HG03342 (cell line): ENCODE measurements around the gene SCN4B.
"Not testable (repeated sequence)": the region's sequence is repeated elsewhere in the genome, so short reads cannot be mapped to it uniquely, and the experiment has no call there.

Experiments
- ATAC-seq: cut with Tn5 transposase; IDR thresholded peaks from one replicate; pipeline ENCODE4 v1.9.1; 2021; ENCODE audit warnings: mild to moderate bottlenecking, moderate library complexity; ENCODE audit not compliant: unreplicated experiment

SCN4B gene

GRCh38 chr11:118152552-118153471 is at the start of gene SCN4B:
SCN4B (minus strand) TSS chr11:118152823; CDS start chr11:118152673, 150 bp downstream.
- no peak for ATAC-seq

GRCh38 chr11:118201966-118202365 is 49.3 kb upstream of the SCN4B start:
- ATAC-seq: no peak

- no peak for ATAC-seq
Observed at GRCh38 chr11:118200901-118201680, 48.5 kb upstream of the SCN4B start.

- ATAC-seq: no peak
Observed at GRCh38 chr11:118200497-118200896, 47.9 kb upstream of the SCN4B start.

- ATAC-seq: no peak
Observed at GRCh38 chr11:118199135-118199534, 46.5 kb upstream of the SCN4B start.

- no peak for ATAC-seq
Observed at GRCh38 chr11:118198370-118198769, 45.7 kb upstream of the SCN4B start.

- no peak for ATAC-seq
Observed at GRCh38 chr11:118194835-118195627, 42.4 kb upstream of the SCN4B start.

GRCh38 chr11:118193910-118194566 is 41.4 kb upstream of the SCN4B start:
- ATAC-seq: no peak

GRCh38 chr11:118192817-118193216 is 40.2 kb upstream of the SCN4B start:
- ATAC-seq: not testable (repeated sequence)

- ATAC-seq: not testable (repeated sequence)
Observed at GRCh38 chr11:118190942-118191506, 38.4 kb upstream of the SCN4B start.

GRCh38 chr11:118186346-118187107 is 33.9 kb upstream of the SCN4B start:
- no peak for ATAC-seq

- ATAC-seq: no peak
Observed at GRCh38 chr11:118184784-118185579, 32.4 kb upstream of the SCN4B start.

GRCh38 chr11:118183691-118184090 is 31.1 kb upstream of the SCN4B start:
- ATAC-seq: not testable (repeated sequence)

- ATAC-seq: no peak
Observed at GRCh38 chr11:118180300-118180703, 27.7 kb upstream of the SCN4B start.

GRCh38 chr11:118176778-118177134 is 24.1 kb upstream of the SCN4B start:
- no peak for ATAC-seq

- ATAC-seq: no peak
Observed at GRCh38 chr11:118175993-118176777, 23.6 kb upstream of the SCN4B start, which contains the start of gene SCN2B. SCN2B (minus strand) TSS chr11:118176639; CDS start chr11:118176431, 208 bp downstream.
